ENCODE data around the gene ERC2.

Gene ERC2

GRCh38 chr3:55729546-55729945, 738.7 kb downstream of the ERC2 start:
- ChIA-PET POLR2A (no interaction called here), CTCF (no interaction called here)
- no peak overlapping the region for H3K27ac ChIP-seq (ENCODE audit: extremely low read depth, low read depth, low read length)
- H3K9me3 ChIP-seq (ENCODE audit: control insufficient read depth, insufficient read depth, low read depth, low read length): no peaks in the 10 kb centered on the region
- no peaks in the 10 kb centered on the region for H3K36me3 ChIP-seq (ENCODE audit: control insufficient read depth in 2 of 2, insufficient read depth in 1 of 2, low read length in 2 of 2)
- no peak overlapping the region for H3K4me3 ChIP-seq (ENCODE audit: low read depth, low read length)
- TF ChIP-seq ZNF184 (tag by site-specific recombination; IDR thresholded peaks at IDR 0.05): no peak
- no peak for TF ChIP-seq ZNF202 (tag by site-specific recombination; IDR thresholded peaks at IDR 0.05; ENCODE audit: borderline replicate concordance)
- no peak for TF ChIP-seq ZNF549 (tag by site-specific recombination; IDR thresholded peaks at IDR 0.05)
- TF ChIP-seq BCL11A (tag by site-specific recombination; IDR thresholded peaks at IDR 0.05; ENCODE audit: low read depth): no peak
- TF ChIP-seq ZNF426 (tag by site-specific recombination; IDR thresholded peaks at IDR 0.05): no peak
- no peak for TF ChIP-seq AEBP2 (tag by site-specific recombination; IDR thresholded peaks at IDR 0.05; ENCODE audit: borderline replicate concordance)
- TF ChIP-seq ZNF121 (tag by site-specific recombination; IDR thresholded peaks at IDR 0.05): no peak
- TF ChIP-seq ZNF585B (tag by site-specific recombination; IDR thresholded peaks at IDR 0.05): no peak
- TF ChIP-seq GLIS1 (tag by site-specific recombination; IDR thresholded peaks at IDR 0.05): no peak
- no peak for TF ChIP-seq ZNF707 (tag by site-specific recombination; IDR thresholded peaks at IDR 0.05)
- TF ChIP-seq ZNF561 (tag by site-specific recombination; IDR thresholded peaks at IDR 0.05; ENCODE audit: borderline replicate concordance): no peak
- peaks cover 3% of the 10 kb centered on the region; the same call in 1 of the 2 replicates for H3K4me1 ChIP-seq (ENCODE audit: control insufficient read depth, insufficient read depth, low read length)

DNA sequence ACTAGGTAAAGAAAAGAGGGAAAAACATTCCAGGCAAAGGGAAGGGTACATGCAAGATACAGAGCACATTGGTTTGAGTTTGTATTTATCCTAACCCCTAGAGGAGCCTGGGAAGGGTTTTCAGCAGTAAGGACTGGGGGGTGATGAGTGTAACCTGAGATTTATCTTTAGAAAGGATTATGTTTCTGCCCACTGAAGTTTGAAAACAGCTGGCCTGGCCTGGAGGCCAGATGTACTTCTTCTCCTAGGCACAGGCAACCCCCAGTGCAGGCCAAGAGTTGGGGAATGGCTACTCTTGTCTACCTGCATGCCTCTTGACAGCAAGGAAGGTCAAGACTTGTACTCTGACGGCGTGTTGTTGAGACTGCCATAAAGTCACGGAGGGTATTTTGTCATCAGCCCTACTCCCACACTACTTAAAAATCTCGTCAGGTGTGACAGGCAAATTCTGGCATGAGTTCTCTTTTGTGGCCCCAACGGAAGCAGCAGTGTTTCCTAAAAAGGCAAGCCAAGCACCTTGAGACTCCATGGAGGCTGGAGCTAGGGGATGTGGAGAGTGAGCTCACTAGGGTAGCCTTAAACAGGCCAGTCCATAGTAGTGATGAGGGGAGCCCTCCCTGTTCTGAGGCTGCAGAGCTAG, 739.7 kb downstream of the ERC2 start:
- CTCF ChIA-PET: interaction anchor here (0.6 kb wide), 1 partner anchor 792 kb away, joined by 3 read pairs; no protein-coding TSS in a partner anchor
- no peaks in the 10 kb centered on the region for H3K36me3 ChIP-seq (ENCODE audit: control insufficient read depth in 2 of 2, insufficient read depth in 1 of 2, low read length in 2 of 2)
- peaks cover 3% of the 10 kb centered on the region; the same call in 1 of the 2 replicates for H3K4me1 ChIP-seq (ENCODE audit: control insufficient read depth, insufficient read depth, low read length)
- H3K9me3 ChIP-seq (ENCODE audit: control insufficient read depth, insufficient read depth, low read depth, low read length): no peaks in the 10 kb centered on the region
- no peak overlapping the region for H3K27ac ChIP-seq (ENCODE audit: extremely low read depth, low read depth, low read length)
- POLR2A ChIA-PET: no interaction called here
- H3K4me3 ChIP-seq (ENCODE audit: low read depth, low read length): no peak overlapping the region
- no peak for TF ChIP-seq CTCF (tag by site-specific recombination; IDR thresholded peaks at IDR 0.05)
- peak; percentile 57 for TF ChIP-seq GLIS1 (tag by site-specific recombination; IDR thresholded peaks at IDR 0.05)

- peaks cover 3% of the 10 kb centered on the region; the same call in 1 of the 2 replicates for H3K4me1 ChIP-seq (ENCODE audit: control insufficient read depth, insufficient read depth, low read length)
- no peaks in the 10 kb centered on the region for H3K9me3 ChIP-seq (ENCODE audit: control insufficient read depth, insufficient read depth, low read depth, low read length)
- H3K27ac ChIP-seq (ENCODE audit: extremely low read depth, low read depth, low read length): no peak overlapping the region
- no peak overlapping the region for H3K4me3 ChIP-seq (ENCODE audit: low read depth, low read length)
- H3K36me3 ChIP-seq (ENCODE audit: control insufficient read depth in 2 of 2, insufficient read depth in 1 of 2, low read length in 2 of 2): no peaks in the 10 kb centered on the region
- ChIA-PET CTCF (interaction anchor here (1.4 kb wide), 1 partner anchor 22 kb away, joined by 3 read pairs; no protein-coding TSS in a partner anchor), POLR2A (no interaction called here)
- TF ChIP-seq TSHZ1 (tag by site-specific recombination; IDR thresholded peaks at IDR 0.05; ENCODE audit: borderline replicate concordance) (no peak), ZNF362 (tag by site-specific recombination; IDR thresholded peaks at IDR 0.05) (no peak), ZNF704 (tag by site-specific recombination; IDR thresholded peaks at IDR 0.05) (no peak), ZNF768 (tag by site-specific recombination; IDR thresholded peaks at IDR 0.05) (no peak), OVOL3 (tag by site-specific recombination; IDR thresholded peaks at IDR 0.05) (no peak), ZNF792 (tag by site-specific recombination; IDR thresholded peaks at IDR 0.05) (no peak), REPIN1 (tag by site-specific recombination; IDR thresholded peaks at IDR 0.05; ENCODE audit: low read depth) (no peak), ZNF341 (tag by site-specific recombination; IDR thresholded peaks at IDR 0.05; ENCODE audit: low read depth) (no peak)
- TF ChIP-seq, protein P1, sequence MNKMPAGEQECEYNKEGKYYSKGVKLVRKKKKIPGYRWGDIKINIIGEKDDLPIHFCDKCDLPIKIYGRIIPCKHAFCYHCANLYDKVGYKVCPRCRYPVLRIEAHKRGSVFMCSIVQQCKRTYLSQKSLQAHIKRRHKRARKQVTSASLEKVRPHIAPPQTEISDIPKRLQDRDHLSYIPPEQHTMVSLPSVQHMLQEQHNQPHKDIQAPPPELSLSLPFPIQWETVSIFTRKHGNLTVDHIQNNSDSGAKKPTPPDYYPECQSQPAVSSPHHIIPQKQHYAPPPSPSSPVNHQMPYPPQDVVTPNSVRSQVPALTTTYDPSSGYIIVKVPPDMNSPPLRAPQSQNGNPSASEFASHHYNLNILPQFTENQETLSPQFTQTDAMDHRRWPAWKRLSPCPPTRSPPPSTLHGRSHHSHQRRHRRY (tag by site-specific recombination; IDR thresholded peaks at IDR 0.05): no peak
Measured at GRCh38 chr3:55726501-55726775, 741.8 kb downstream of the ERC2 start.

All from HEK293 (cell line).